Mesodermal cell (in vitro differentiated cells): Measurements from ENCODE around the gene ING4.
A peak's percentile ranks its signal among the peaks of the same experiment; 100 is the strongest.

Experiments used
- H3K27ac ChIP-seq: 2 replicates; pipeline ENCODE4 v1.7.0; 2013; ENCODE audit warnings: mild to moderate bottlenecking, low read depth, low read length, moderate library complexity; ENCODE audit not compliant: severe bottlenecking
- H3K36me3 ChIP-seq: 2 replicates; pipeline ENCODE4 v1.7.1; 2013; ENCODE audit warnings: mild to moderate bottlenecking, low read length, moderate library complexity; ENCODE audit not compliant: control insufficient read depth, insufficient read depth
- H3K4me1 ChIP-seq: one replicate; pipeline ENCODE4 v1.7.1; 2013; ENCODE audit warnings: mild to moderate bottlenecking, low read length; ENCODE audit not compliant: insufficient read depth, control insufficient read depth, poor library complexity, severe bottlenecking
- H3K4me3 ChIP-seq: 2 replicates; pipeline ENCODE4 v1.7.0; 2013; ENCODE audit warnings: low read length, control low read depth, mild to moderate bottlenecking; ENCODE audit not compliant: insufficient read depth, poor library complexity, severe bottlenecking; ENCODE audit errors: extremely low read depth
- H3K9me3 ChIP-seq: 2 replicates; pipeline ENCODE4 v1.7.1; 2013; ENCODE audit warnings: mild to moderate bottlenecking, low read length, moderate library complexity; ENCODE audit not compliant: control insufficient read depth
- WGBS, 2 experiments: methylation state at CpG; one replicate each; pipeline ENCODE4 v1.1.5; 2013; ENCODE audit warnings: missing lambda C conversion rate in 2 of 2; ENCODE audit not compliant: insufficient coverage in 2 of 2; 5-methylcytosine and 5-hydroxymethylcytosine counted together

The ING4 gene

GRCh38 chr12:6618483-6619225, 44.3 kb downstream of the ING4 start:
- H3K4me3 ChIP-seq: no peak overlapping the region
- H3K27ac ChIP-seq: no peak overlapping the region
- H3K36me3 ChIP-seq: no peaks in the 10 kb centered on the region
- 90 to 100% methylated on average over 2 to 3 of the region's 5 CpGs for WGBS, 2 experiments
- no peaks in the 10 kb centered on the region for H3K9me3 ChIP-seq
- peaks cover 6% of the 10 kb centered on the region for H3K4me1 ChIP-seq

- Histone ChIP-seq H3K36me3 (no peaks in the 10 kb centered on the region), H3K4me3 (no peak overlapping the region), H3K9me3 (no peaks in the 10 kb centered on the region), H3K27ac (peak overlapping the region; percentile 53), H3K4me1 (peaks cover 25% of the 10 kb centered on the region)
- 100% methylated on average over 2 of the region's 3 CpGs; no CpG with 5 or more reads in 1 of the 2 experiments for WGBS, 2 experiments
These were observed 47.1 kb downstream of the ING4 start for GRCh38 chr12:6615802-6616201.

GRCh38 chr12:6614513-6615172, 48.3 kb downstream of the ING4 start:
- Histone ChIP-seq H3K27ac (peak overlapping the region; percentile 90), H3K4me3 (no peak overlapping the region), H3K9me3 (no peaks in the 10 kb centered on the region), H3K4me1 (peaks cover 26% of the 10 kb centered on the region), H3K36me3 (no peaks in the 10 kb centered on the region)
- 82 to 85% methylated on average over 3 to 6 of the region's 7 CpGs for WGBS, 2 experiments

- WGBS, 2 experiments: 11 to 14% methylated on average over 10 to 14 of the region's 21 CpGs
- peak overlapping the region; percentile 90 for H3K27ac ChIP-seq
- no peaks in the 10 kb centered on the region for H3K36me3 ChIP-seq
- H3K4me3 ChIP-seq: no peak overlapping the region
- H3K4me1 ChIP-seq: peaks cover 26% of the 10 kb centered on the region
- H3K9me3 ChIP-seq: no peaks in the 10 kb centered on the region
These were observed 49.0 kb downstream of the ING4 start for GRCh38 chr12:6613776-6614512.

- H3K27ac ChIP-seq: peak overlapping the region; percentile 94
These were observed 49.7 kb downstream of the ING4 start for GRCh38 chr12:6613015-6613775.

GRCh38 chr12:6612652-6613014, 50.3 kb downstream of the ING4 start:
- peaks cover 26% of the 10 kb centered on the region for H3K4me1 ChIP-seq
- peak overlapping the region; percentile 94 for H3K27ac ChIP-seq
- 41 to 82% methylated on average over 4 to 5 of the region's 7 CpGs for WGBS, 2 experiments
- no peaks in the 10 kb centered on the region for H3K36me3 ChIP-seq
- no peak overlapping the region for H3K4me3 ChIP-seq
- no peaks in the 10 kb centered on the region for H3K9me3 ChIP-seq

More at GRCh38 chr12:6613015-6613775, 49.7 kb downstream of the ING4 start:
- H3K36me3 ChIP-seq: no peaks in the 10 kb centered on the region
- WGBS, 2 experiments: 12% methylated on average over 3 to 9 of the region's 17 CpGs
- H3K4me1 ChIP-seq: peaks cover 26% of the 10 kb centered on the region
- H3K4me3 ChIP-seq: peak overlapping the region; percentile 8
- H3K9me3 ChIP-seq: no peaks in the 10 kb centered on the region

- WGBS, 2 experiments: 83 to 84% methylated on average over 1 to 6 of the region's 6 CpGs
- Histone ChIP-seq H3K9me3 (no peaks in the 10 kb centered on the region), H3K4me3 (no peak overlapping the region), H3K4me1 (peaks cover 26% of the 10 kb centered on the region), H3K36me3 (no peaks in the 10 kb centered on the region), H3K27ac (peak overlapping the region; percentile 94)
These were observed 50.7 kb downstream of the ING4 start for GRCh38 chr12:6612247-6612646.

GRCh38 chr12:6608592-6609281, 54.2 kb downstream of the ING4 start:
- Histone ChIP-seq H3K36me3 (peaks cover 24% of the 10 kb centered on the region), H3K9me3 (no peaks in the 10 kb centered on the region), H3K4me1 (peaks cover 32% of the 10 kb centered on the region), H3K27ac (no peak overlapping the region), H3K4me3 (no peak overlapping the region)
- 88 to 100% methylated on average over 2 to 7 of the region's 8 CpGs for WGBS, 2 experiments

- H3K9me3 ChIP-seq: no peaks in the 10 kb centered on the region
- WGBS, 2 experiments: 67 to 69% methylated on average over 7 of the region's 8 CpGs
- peaks cover 32% of the 10 kb centered on the region for H3K36me3 ChIP-seq
- H3K4me3 ChIP-seq: no peak overlapping the region
- H3K27ac ChIP-seq: peak overlapping the region; percentile 53
- peaks cover 36% of the 10 kb centered on the region for H3K4me1 ChIP-seq
These were observed 54.9 kb downstream of the ING4 start for GRCh38 chr12:6607751-6608591.
